HepG2 (cell line): Measurements from ENCODE around the gene BTG1. TPM values are rescaled to one million over a fixed set of nuclear protein-coding genes. Genes with fewer than 3 reads are reported as not detected.
A peak's percentile ranks its signal among the peaks of the same experiment; 100 is the strongest.

Source experiments
- CHCHD3 ChIP-seq: sonication (generic); formaldehyde crosslinking; IDR thresholded peaks from 2 replicates; pipeline ENCODE4 v1.8.0; 2022; ENCODE audit warnings: mild to moderate bottlenecking, missing genetic modification reagents, moderate library complexity
- HMG20B ChIP-seq: conservative IDR thresholded peaks from 2 replicates; pipeline ENCODE4 v1.6.1; 2016; ENCODE audit warnings: missing genetic modification reagents, missing compliant biosample characterization
- HNRNPK ChIP-seq: fragments of 200-400 bp; formaldehyde crosslinking; IDR thresholded peaks from 2 replicates; pipeline ENCODE4 v1.6.1; 2018; ENCODE audit warnings: low read length, low read depth, moderate library complexity, mild to moderate bottlenecking; ENCODE audit not compliant: poor library complexity, severe bottlenecking
- KLF6 ChIP-seq: IDR thresholded peaks from 2 replicates; pipeline ENCODE4 v1.8.0; 2016; ENCODE audit warnings: missing biosample characterization, missing genetic modification reagents
- PHF5A ChIP-seq: IDR thresholded peaks from one replicate; pipeline ENCODE4 v1.6.1; 2018; ENCODE audit warnings: low read depth, missing genetic modification reagents; ENCODE audit not compliant: unreplicated experiment
- SAP130 ChIP-seq: IDR thresholded peaks from 2 replicates; pipeline ENCODE4 v1.6.1; 2016; ENCODE audit warnings: low read depth
- ZIK1 ChIP-seq: sonication (generic); formaldehyde crosslinking; IDR thresholded peaks from 2 replicates; pipeline ENCODE4 v1.5.0; 2020; ENCODE audit warnings: mild to moderate bottlenecking, low read depth, missing genetic modification reagents, borderline replicate concordance
- ZNF224 ChIP-seq: sonication (generic); formaldehyde crosslinking; IDR thresholded peaks from 2 replicates; pipeline ENCODE4 v1.5.0; 2020; ENCODE audit warnings: mild to moderate bottlenecking, missing genetic modification reagents
- ZNF33A ChIP-seq: sonication (generic); formaldehyde crosslinking; IDR thresholded peaks from 2 replicates; pipeline ENCODE4 v1.5.1; 2020; ENCODE audit warnings: missing genetic modification reagents, mild to moderate bottlenecking, moderate library complexity, borderline replicate concordance
- ZNF567 ChIP-seq: sonication (generic); formaldehyde crosslinking; IDR thresholded peaks from 2 replicates; pipeline ENCODE4 v1.8.1; 2023; ENCODE audit warnings: mild to moderate bottlenecking, missing genetic modification reagents, borderline replicate concordance
- ZNF614 ChIP-seq: IDR thresholded peaks from 2 replicates; pipeline ENCODE4 v1.6.1; 2018; ENCODE audit warnings: missing biosample characterization, missing genetic modification reagents, inconsistent platforms, borderline replicate concordance
- ZNF674 ChIP-seq: sonication (generic); formaldehyde crosslinking; IDR thresholded peaks from 2 replicates; pipeline ENCODE4 v1.5.0; 2020; ENCODE audit warnings: low read depth, mild to moderate bottlenecking, missing genetic modification reagents
- ZNF777 ChIP-seq: sonication (generic); formaldehyde crosslinking; IDR thresholded peaks from 2 replicates; pipeline ENCODE4 v1.4.0; 2020; ENCODE audit warnings: missing genetic modification reagents
- polyA plus RNA-seq, 8 experiments: library from polyadenylated mRNA; depleted of rRNA in 3 of 8; stranded (reverse) in 7 of 8; unstranded in 1 of 8; fragments of >200 nt; fragmentation: Illumina TruSeq in 4 of 8; extraction: Trizol in 4 of 8; gene quantifications; 2 replicates each; pipeline versions ENCODE4 v1.2.1 to v1.2.3, GENCODE V29; 2011 to 2016; ENCODE audit warnings: low read depth in 4 of 8, missing spikeins in 1 of 8, mixed read lengths in 1 of 8; ENCODE audit not compliant: insufficient read depth in 1 of 8
- total RNA-seq, 5 experiments: library from RNA; depleted of rRNA; stranded (reverse); fragments of >200 nt; fragmentation: Illumina TruSeq; extraction: Trizol; gene quantifications; 2 replicates each; pipeline ENCODE4 v1.2.3, GENCODE V29; 2016; ENCODE audit warnings: low read depth in 1 of 5
- TF ChIP-seq, protein P1 (sequence below): sonication (generic); formaldehyde crosslinking; IDR thresholded peaks from 2 replicates; pipeline ENCODE4 v1.5.1; 2020; ENCODE audit warnings: mild to moderate bottlenecking, missing genetic modification reagents, moderate library complexity
- TF ChIP-seq, protein P2 (sequence below), 2 experiments: sonication (generic) in 1 of 2; formaldehyde crosslinking in 1 of 2; IDR thresholded peaks; 2 replicates each; pipeline versions ENCODE4 v1.6.1 to v1.9.0; 2014 to 2022; ENCODE audit warnings: antibody characterized with exemption in 1 of 2, borderline replicate concordance in 1 of 2, inconsistent platforms in 1 of 2, low read depth in 1 of 2, missing genetic modification reagents in 1 of 2
- TF ChIP-seq, protein P3 (sequence below): sonication (generic); formaldehyde crosslinking; IDR thresholded peaks from 2 replicates; pipeline ENCODE4 v1.8.1; 2023; ENCODE audit warnings: mild to moderate bottlenecking, inconsistent platforms, moderate library complexity, missing genetic modification reagents, borderline replicate concordance

BTG1 gene
- total and polyA plus RNA-seq, 2 of the 13 experiments (the other 11 are each of a cell fraction or from before 2014, with no cell fraction given): 7.5 to 16.7 TPM

DNA sequence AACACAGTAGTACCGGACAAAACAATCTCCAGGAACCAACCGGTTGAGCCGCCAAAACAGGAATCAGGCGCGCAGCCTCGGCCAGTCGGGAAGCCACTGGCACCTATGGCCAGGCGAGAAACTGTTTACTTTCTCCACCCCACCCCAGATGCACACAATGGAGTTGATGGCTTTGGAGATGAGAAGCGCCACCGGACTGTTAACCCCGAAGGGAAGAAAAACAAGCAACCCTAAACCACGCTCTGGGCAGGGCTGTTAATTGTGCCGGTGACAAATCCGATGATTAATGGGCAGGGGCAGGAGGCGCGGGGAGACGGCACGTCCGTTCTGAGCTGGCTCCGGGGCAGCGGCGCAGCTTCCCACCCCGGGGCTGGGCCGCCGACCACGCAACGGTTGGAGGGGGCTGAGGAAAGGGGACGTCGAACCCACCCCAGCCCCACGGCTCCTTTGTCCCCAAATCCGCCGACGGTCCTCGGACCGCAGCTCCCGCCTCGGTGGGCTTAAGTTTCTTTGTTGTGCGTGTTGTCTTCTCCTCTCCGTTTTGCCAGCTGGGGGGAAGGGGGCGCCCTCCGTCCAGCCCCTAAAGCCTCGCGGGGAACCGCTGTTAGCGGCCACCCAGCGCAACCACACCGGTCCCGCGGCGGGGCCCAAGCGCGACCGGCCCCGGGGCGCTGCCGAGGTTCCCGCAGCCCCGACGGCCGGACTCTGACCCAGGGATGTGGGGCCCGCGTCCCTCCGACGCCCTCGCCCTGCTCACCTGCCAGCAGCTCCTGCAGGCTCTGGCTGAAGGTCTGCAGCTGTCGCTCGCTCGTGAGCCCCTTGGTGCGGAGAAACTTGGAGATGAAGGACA is 790 bp downstream of the BTG1 start (continued):
- TF ChIP-seq ZNF224 (CRISPR knock-in tag) (peak; percentile 59; the same call in 1 of the 2 replicates), ZNF567 (CRISPR knock-in tag) (no peak), HMG20B (CRISPR knock-in tag) (no peak), CHCHD3 (CRISPR knock-in tag) (no peak), ZNF614 (CRISPR knock-in tag) (no peak), SAP130 (CRISPR knock-in tag) (no peak; the same call in 1 of the 2 replicates), ZNF33A (no peak), PHF5A (CRISPR knock-in tag) (no peak), ZNF674 (CRISPR knock-in tag) (0 out of 2 replicates have a peak, but pooled peaks have one; percentile 2), HNRNPK (peak; percentile 28), ZIK1 (CRISPR knock-in tag) (no peak), ZNF777 (peak; percentile 96), KLF6 (CRISPR knock-in tag) (peak; percentile 17; the same call in 1 of the 2 replicates)
- TF ChIP-seq, protein P1, sequence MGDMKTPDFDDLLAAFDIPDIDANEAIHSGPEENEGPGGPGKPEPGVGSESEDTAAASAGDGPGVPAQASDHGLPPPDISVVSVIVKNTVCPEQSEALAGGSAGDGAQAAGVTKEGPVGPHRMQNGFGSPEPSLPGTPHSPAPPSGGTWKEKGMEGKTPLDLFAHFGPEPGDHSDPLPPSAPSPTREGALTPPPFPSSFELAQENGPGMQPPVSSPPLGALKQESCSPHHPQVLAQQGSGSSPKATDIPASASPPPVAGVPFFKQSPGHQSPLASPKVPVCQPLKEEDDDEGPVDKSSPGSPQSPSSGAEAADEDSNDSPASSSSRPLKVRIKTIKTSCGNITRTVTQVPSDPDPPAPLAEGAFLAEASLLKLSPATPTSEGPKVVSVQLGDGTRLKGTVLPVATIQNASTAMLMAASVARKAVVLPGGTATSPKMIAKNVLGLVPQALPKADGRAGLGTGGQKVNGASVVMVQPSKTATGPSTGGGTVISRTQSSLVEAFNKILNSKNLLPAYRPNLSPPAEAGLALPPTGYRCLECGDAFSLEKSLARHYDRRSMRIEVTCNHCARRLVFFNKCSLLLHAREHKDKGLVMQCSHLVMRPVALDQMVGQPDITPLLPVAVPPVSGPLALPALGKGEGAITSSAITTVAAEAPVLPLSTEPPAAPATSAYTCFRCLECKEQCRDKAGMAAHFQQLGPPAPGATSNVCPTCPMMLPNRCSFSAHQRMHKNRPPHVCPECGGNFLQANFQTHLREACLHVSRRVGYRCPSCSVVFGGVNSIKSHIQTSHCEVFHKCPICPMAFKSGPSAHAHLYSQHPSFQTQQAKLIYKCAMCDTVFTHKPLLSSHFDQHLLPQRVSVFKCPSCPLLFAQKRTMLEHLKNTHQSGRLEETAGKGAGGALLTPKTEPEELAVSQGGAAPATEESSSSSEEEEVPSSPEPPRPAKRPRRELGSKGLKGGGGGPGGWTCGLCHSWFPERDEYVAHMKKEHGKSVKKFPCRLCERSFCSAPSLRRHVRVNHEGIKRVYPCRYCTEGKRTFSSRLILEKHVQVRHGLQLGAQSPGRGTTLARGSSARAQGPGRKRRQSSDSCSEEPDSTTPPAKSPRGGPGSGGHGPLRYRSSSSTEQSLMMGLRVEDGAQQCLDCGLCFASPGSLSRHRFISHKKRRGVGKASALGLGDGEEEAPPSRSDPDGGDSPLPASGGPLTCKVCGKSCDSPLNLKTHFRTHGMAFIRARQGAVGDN (CRISPR knock-in tag): peak; percentile 42
- TF ChIP-seq, protein P2, sequence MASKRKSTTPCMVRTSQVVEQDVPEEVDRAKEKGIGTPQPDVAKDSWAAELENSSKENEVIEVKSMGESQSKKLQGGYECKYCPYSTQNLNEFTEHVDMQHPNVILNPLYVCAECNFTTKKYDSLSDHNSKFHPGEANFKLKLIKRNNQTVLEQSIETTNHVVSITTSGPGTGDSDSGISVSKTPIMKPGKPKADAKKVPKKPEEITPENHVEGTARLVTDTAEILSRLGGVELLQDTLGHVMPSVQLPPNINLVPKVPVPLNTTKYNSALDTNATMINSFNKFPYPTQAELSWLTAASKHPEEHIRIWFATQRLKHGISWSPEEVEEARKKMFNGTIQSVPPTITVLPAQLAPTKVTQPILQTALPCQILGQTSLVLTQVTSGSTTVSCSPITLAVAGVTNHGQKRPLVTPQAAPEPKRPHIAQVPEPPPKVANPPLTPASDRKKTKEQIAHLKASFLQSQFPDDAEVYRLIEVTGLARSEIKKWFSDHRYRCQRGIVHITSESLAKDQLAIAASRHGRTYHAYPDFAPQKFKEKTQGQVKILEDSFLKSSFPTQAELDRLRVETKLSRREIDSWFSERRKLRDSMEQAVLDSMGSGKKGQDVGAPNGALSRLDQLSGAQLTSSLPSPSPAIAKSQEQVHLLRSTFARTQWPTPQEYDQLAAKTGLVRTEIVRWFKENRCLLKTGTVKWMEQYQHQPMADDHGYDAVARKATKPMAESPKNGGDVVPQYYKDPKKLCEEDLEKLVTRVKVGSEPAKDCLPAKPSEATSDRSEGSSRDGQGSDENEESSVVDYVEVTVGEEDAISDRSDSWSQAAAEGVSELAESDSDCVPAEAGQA (IDR thresholded peaks at IDR 0.05; ENCODE audit: low read depth): no peak
- TF ChIP-seq, protein P2 (CRISPR knock-in tag; IDR thresholded peaks at IDR 0.05; ENCODE audit: borderline replicate concordance): 0 out of 2 replicates have a peak, but pooled peaks have one; percentile 31
- TF ChIP-seq, protein P3, sequence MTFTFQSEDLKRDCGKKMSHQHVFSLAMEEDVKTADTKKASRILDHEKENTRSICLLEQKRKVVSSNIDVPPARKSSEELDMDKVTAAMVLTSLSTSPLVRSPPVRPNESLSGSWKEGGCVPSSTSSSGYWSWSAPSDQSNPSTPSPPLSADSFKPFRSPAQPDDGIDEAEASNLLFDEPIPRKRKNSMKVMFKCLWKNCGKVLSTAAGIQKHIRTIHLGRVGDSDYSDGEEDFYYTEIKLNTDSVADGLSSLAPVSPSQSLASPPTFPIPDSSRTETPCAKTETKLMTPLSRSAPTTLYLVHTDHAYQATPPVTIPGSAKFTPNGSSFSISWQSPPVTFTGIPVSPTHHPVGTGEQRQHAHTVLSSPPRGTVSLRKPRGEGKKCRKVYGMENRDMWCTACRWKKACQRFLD (CRISPR knock-in tag): peak; percentile 53; the same call in 1 of the 2 replicates
